Fibroblast of lung (primary cell): ENCODE results near the gene RSKR. TPM values are rescaled to one million over a fixed set of nuclear protein-coding genes. Genes with fewer than 3 reads are reported as not detected.

Experiments
- DNase-seq, 2 donors: peaks; one replicate each; pipeline versions ENCODE4 v3.0.0 to v3.0.0-alpha.2; 2010; ENCODE audit warnings: low read depth in 2 of 2
- H2AFZ ChIP-seq: 2 replicates; pipeline ENCODE4 v1.5.1; 2012; ENCODE audit warnings: low read length, control low read depth, inconsistent platforms
- H3K27ac ChIP-seq: 2 replicates; pipeline ENCODE4 v1.5.1; 2011; ENCODE audit warnings: low read length, control low read depth; ENCODE audit not compliant: insufficient read depth
- H3K27me3 ChIP-seq: 2 replicates; pipeline ENCODE4 v1.5.1; 2011; ENCODE audit warnings: mild to moderate bottlenecking, low read length; ENCODE audit not compliant: control insufficient read depth, insufficient read depth
- H3K36me3 ChIP-seq: 2 replicates; pipeline ENCODE4 v1.5.1; 2011; ENCODE audit warnings: low read length; ENCODE audit not compliant: control insufficient read depth, insufficient read depth
- H3K4me1 ChIP-seq: 2 replicates; pipeline ENCODE4 v1.5.1; 2011; ENCODE audit warnings: low read length; ENCODE audit not compliant: control insufficient read depth, insufficient read depth; ENCODE audit errors: extremely low read depth
- H3K4me2 ChIP-seq: 2 replicates; pipeline ENCODE4 v1.5.1; 2011; ENCODE audit warnings: low read length, control low read depth; ENCODE audit not compliant: insufficient read depth; ENCODE audit errors: extremely low read depth
- H3K4me3 ChIP-seq, 4 experiments: fragments of 200-600 bp in 1 of 4; sonication (generic) in 1 of 4; replicated peaks in 1 of 4; 2 replicates each; pipeline ENCODE4 v1.5.1; 2011 to 2016; ENCODE audit warnings: low read length in 4 of 4, low read depth in 3 of 4, mild to moderate bottlenecking in 3 of 4, control low read depth in 2 of 4, inconsistent platforms in 1 of 4, mixed read lengths in 1 of 4; ENCODE audit not compliant: insufficient read depth in 1 of 4; ENCODE audit errors: control extremely low read depth in 1 of 4
- H3K79me2 ChIP-seq: 2 replicates; pipeline ENCODE4 v1.5.1; 2012; ENCODE audit warnings: mild to moderate bottlenecking, low read length, inconsistent platforms; ENCODE audit not compliant: control insufficient read depth, insufficient read depth
- H3K9ac ChIP-seq: 2 replicates; pipeline ENCODE4 v1.5.1; 2011; ENCODE audit warnings: mild to moderate bottlenecking, low read length, control low read depth; ENCODE audit not compliant: insufficient read depth
- H3K9me3 ChIP-seq: 2 replicates; pipeline ENCODE4 v1.5.1; 2012; ENCODE audit warnings: low read depth, low read length; ENCODE audit not compliant: control insufficient read depth, insufficient read depth
- H4K20me1 ChIP-seq: 2 replicates; pipeline ENCODE4 v1.5.1; 2011; ENCODE audit warnings: low read length; ENCODE audit not compliant: control insufficient read depth, insufficient read depth; ENCODE audit errors: extremely low read depth
- CTCF ChIP-seq, 2 donors: IDR thresholded peaks in 1 of 2; conservative IDR thresholded peaks in 1 of 2; 1 replicate in 1 of 2; 2 replicates in 1 of 2; pipeline ENCODE4 v1.5.1; 2011 to 2012; ENCODE audit warnings: low read length in 2 of 2, control low read depth in 1 of 2, inconsistent platforms in 1 of 2, low read depth in 1 of 2, mild to moderate bottlenecking in 1 of 2
- EZH2 ChIP-seq: IDR thresholded peaks from 2 replicates; pipeline ENCODE4 v1.5.1; 2012; ENCODE audit warnings: low read length, control low read depth, mild to moderate bottlenecking; ENCODE audit errors: missing control alignments
- polyA plus RNA-seq, 2 donors: library from polyadenylated mRNA; depleted of rRNA in 1 of 2; stranded (reverse) in 1 of 2; unstranded in 1 of 2; fragments of >200 nt; gene quantifications; 2 replicates each; pipeline ENCODE4 v1.2.1, GENCODE V29; 2011 to 2012; ENCODE audit warnings: missing spikeins in 1 of 2
- total RNA-seq: library from RNA; depleted of rRNA; stranded (reverse); fragments of >200 nt; gene quantifications from 2 replicates; pipeline ENCODE4 v1.2.1, GENCODE V29; 2014

The RSKR gene
- total and polyA plus RNA-seq, 2 donors (not counting 1 experiment from before 2014, with no cell fraction given): 1.8 to 3.8 TPM

GRCh38 chr17:28599311-28600184 lies 14.4 kb downstream of the RSKR start:
- Histone ChIP-seq H3K27ac (peak overlapping the region; percentile 94), H3K36me3 (no peaks in the 10 kb centered on the region), H3K4me1 (peaks cover 6% of the 10 kb centered on the region)

GRCh38 chr17:28598799-28599310 lies 15.1 kb downstream of the RSKR start, which contains the start of gene SPAG5:
Gene SPAG5 (minus strand): TSS chr17:28599025. CDS start chr17:28598946, 79 bp downstream.
- Histone ChIP-seq H3K27me3 (no peaks in the 10 kb centered on the region), H3K9ac (peak within 1 kb of the TSS; percentile 83), H4K20me1 (no peaks in the 10 kb centered on the region), H3K4me1 (peaks cover 6% of the 10 kb centered on the region), H3K27ac (peak within 1 kb of the TSS; percentile 94), H2AFZ (peak within 1 kb of the TSS; percentile 91), H3K79me2 (peaks cover 16% of the 10 kb centered on the region), H3K36me3 (no peaks in the 10 kb centered on the region), H3K4me2 (peak within 1 kb of the TSS; percentile 100), H3K4me3 (peak within 1 kb of the TSS; percentile 78 to 94 (median 86)), H3K9me3 (no peaks in the 10 kb centered on the region)
- DNase-seq: peak; percentile 86 to 89
- no peak for TF ChIP-seq EZH2
- TF ChIP-seq CTCF (conservative IDR thresholded peaks at IDR 0.05 in 1 of 2, IDR thresholded peaks at IDR 0.05 in 1 of 2; ENCODE audit: low read depth in 1 of 2, low read length in 2 of 2): no peak

More at GRCh38 chr17:28599311-28600184, 14.4 kb downstream of the RSKR start:
- DNase-seq: peak; percentile 86 to 90
- H3K4me3 ChIP-seq: peak overlapping the region; percentile 78 to 94 (median 86)
- no peak for TF ChIP-seq EZH2
- TF ChIP-seq CTCF (conservative IDR thresholded peaks at IDR 0.05 in 1 of 2, IDR thresholded peaks at IDR 0.05 in 1 of 2; ENCODE audit: low read depth in 1 of 2, low read length in 2 of 2): no peak
- H4K20me1 ChIP-seq: no peaks in the 10 kb centered on the region
- no peaks in the 10 kb centered on the region for H3K9me3 ChIP-seq
- H2AFZ ChIP-seq: peak overlapping the region; percentile 91
- peaks cover 16% of the 10 kb centered on the region for H3K79me2 ChIP-seq
- no peaks in the 10 kb centered on the region for H3K27me3 ChIP-seq
- H3K4me2 ChIP-seq: peak overlapping the region; percentile 100
- peak overlapping the region; percentile 83 for H3K9ac ChIP-seq

- peak overlapping the region; percentile 98 for H3K4me2 ChIP-seq
- peak overlapping the region; percentile 86 for H2AFZ ChIP-seq
- TF ChIP-seq CTCF (conservative IDR thresholded peaks at IDR 0.05 in 1 of 2, IDR thresholded peaks at IDR 0.05 in 1 of 2; ENCODE audit: low read depth in 1 of 2, low read length in 2 of 2): no peak
- no peak for TF ChIP-seq EZH2
- H3K27me3 ChIP-seq: no peaks in the 10 kb centered on the region
- no peaks in the 10 kb centered on the region for H3K9me3 ChIP-seq
- peak overlapping the region; percentile 83 for H3K9ac ChIP-seq
- peaks cover 16% of the 10 kb centered on the region for H3K79me2 ChIP-seq
- H4K20me1 ChIP-seq: no peaks in the 10 kb centered on the region
- H3K36me3 ChIP-seq: no peaks in the 10 kb centered on the region
- DNase-seq: no peak
- peak overlapping the region; percentile 62 to 94 (median 86) for H3K4me3 ChIP-seq
- H3K4me1 ChIP-seq: peaks cover 6% of the 10 kb centered on the region
- H3K27ac ChIP-seq: peak overlapping the region; percentile 94
Observed at GRCh38 chr17:28598389-28598788, 15.6 kb downstream of the RSKR start.
